HEK293 (cell line): Measurements from ENCODE around the gene ATP5IF1.

Experiments used
- CTCF ChIA-PET: fragments of 350-600 bp; formaldehyde crosslinking; extraction: SDS; loops from one replicate; lab custom pipeline; 2021; ENCODE audit warnings: antibody characterized with exemption; lab: Yijun Ruan, JAX
- POLR2A ChIA-PET: fragments of 300-600 bp; formaldehyde crosslinking; extraction: SDS; loops from one replicate; lab custom pipeline; 2020; ENCODE audit warnings: antibody characterized with exemption, inconsistent platforms; lab: Yijun Ruan, JAX
- H3K27ac ChIP-seq: fragments of 200-500 bp; sonication (Bioruptor generic); 2 replicates; pipeline ENCODE4 v1.5.1; 2014; ENCODE audit warnings: low read depth, low read length, control low read depth, inconsistent platforms; ENCODE audit errors: extremely low read depth
- H3K36me3 ChIP-seq, 2 experiments: fragments of 200-500 bp in 1 of 2; sonication (Bioruptor generic) in 1 of 2; 1 replicate in 1 of 2; 2 replicates in 1 of 2; pipeline ENCODE4 v1.5.1; 2014 to 2017; ENCODE audit warnings: inconsistent platforms in 2 of 2, low read length in 2 of 2; ENCODE audit not compliant: control insufficient read depth in 2 of 2, insufficient read depth in 1 of 2
- H3K4me1 ChIP-seq: fragments of 200-500 bp; sonication (Bioruptor generic); 2 replicates; pipeline ENCODE4 v1.5.1; 2014; ENCODE audit warnings: mild to moderate bottlenecking, low read length, inconsistent platforms; ENCODE audit not compliant: control insufficient read depth, insufficient read depth
- H3K4me3 ChIP-seq: 2 replicates; pipeline ENCODE4 v1.5.1; 2011; ENCODE audit warnings: low read depth, mild to moderate bottlenecking, control low read depth, low read length, moderate library complexity
- H3K9me3 ChIP-seq: fragments of 200-500 bp; sonication (Bioruptor generic); 2 replicates; pipeline ENCODE4 v1.5.1; 2014; ENCODE audit warnings: low read depth, low read length, inconsistent platforms; ENCODE audit not compliant: control insufficient read depth, insufficient read depth
- EGR2 ChIP-seq: fragments of 450-650 bp; formaldehyde crosslinking; IDR thresholded peaks from 2 replicates; pipeline ENCODE4 v1.5.1; 2016; ENCODE audit warnings: low read depth, missing biosample characterization, missing genetic modification characterization
- GLIS1 ChIP-seq: fragments of 450-650 bp; formaldehyde crosslinking; IDR thresholded peaks from 2 replicates; pipeline ENCODE4 v1.5.1; 2016; ENCODE audit warnings: missing biosample characterization, missing genetic modification characterization
- KLF7 ChIP-seq: fragments of 450-650 bp; formaldehyde crosslinking; IDR thresholded peaks from 2 replicates; pipeline ENCODE4 v1.5.1; 2016; ENCODE audit warnings: missing biosample characterization, missing genetic modification characterization, borderline replicate concordance
- PATZ1 ChIP-seq: fragments of 450-650 bp; formaldehyde crosslinking; IDR thresholded peaks from 2 replicates; pipeline ENCODE4 v1.5.1; 2016; ENCODE audit warnings: missing biosample characterization, missing genetic modification characterization
- RBAK ChIP-seq: fragments of 450-650 bp; formaldehyde crosslinking; IDR thresholded peaks from 2 replicates; pipeline ENCODE4 v1.5.1; 2016; ENCODE audit warnings: missing biosample characterization, missing genetic modification characterization
- REPIN1 ChIP-seq: fragments of 450-650 bp; formaldehyde crosslinking; IDR thresholded peaks from 2 replicates; pipeline ENCODE4 v1.5.1; 2017; ENCODE audit warnings: missing biosample characterization, missing genetic modification characterization, low read depth
- SP2 ChIP-seq: fragments of 450-650 bp; formaldehyde crosslinking; IDR thresholded peaks from 2 replicates; pipeline ENCODE4 v1.5.1; 2016; ENCODE audit warnings: missing biosample characterization, missing genetic modification characterization
- SP3 ChIP-seq: fragments of 450-650 bp; formaldehyde crosslinking; IDR thresholded peaks from 2 replicates; pipeline ENCODE4 v1.5.1; 2016; ENCODE audit warnings: missing biosample characterization, missing genetic modification characterization
- SP7 ChIP-seq: fragments of 450-650 bp; formaldehyde crosslinking; IDR thresholded peaks from 2 replicates; pipeline ENCODE4 v1.5.1; 2016; ENCODE audit warnings: missing biosample characterization, missing genetic modification characterization
- ZBTB17 ChIP-seq: fragments of 450-650 bp; formaldehyde crosslinking; IDR thresholded peaks from 2 replicates; pipeline ENCODE4 v1.5.1; 2016; ENCODE audit warnings: missing biosample characterization, missing genetic modification characterization
- ZBTB21 ChIP-seq: fragments of 450-650 bp; formaldehyde crosslinking; IDR thresholded peaks from 2 replicates; pipeline ENCODE4 v1.5.1; 2017; ENCODE audit warnings: missing biosample characterization, missing genetic modification characterization
- ZBTB44 ChIP-seq: fragments of 450-650 bp; IDR thresholded peaks from 2 replicates; pipeline ENCODE4 v1.5.1; 2018; ENCODE audit warnings: missing biosample characterization, mild to moderate bottlenecking, missing genetic modification characterization
- ZFP3 ChIP-seq: fragments of 450-650 bp; formaldehyde crosslinking; IDR thresholded peaks from 2 replicates; pipeline ENCODE4 v1.5.1; 2016; ENCODE audit warnings: low read depth, missing biosample characterization, missing genetic modification characterization
- ZFP37 ChIP-seq: fragments of 450-650 bp; formaldehyde crosslinking; IDR thresholded peaks from 2 replicates; pipeline ENCODE4 v1.5.1; 2016; ENCODE audit warnings: missing biosample characterization, missing genetic modification characterization
- ZFP69B ChIP-seq: fragments of 450-650 bp; formaldehyde crosslinking; IDR thresholded peaks from 2 replicates; pipeline ENCODE4 v1.5.1; 2016; ENCODE audit warnings: missing biosample characterization, missing genetic modification characterization
- ZIC2 ChIP-seq: fragments of 450-650 bp; formaldehyde crosslinking; IDR thresholded peaks from 2 replicates; pipeline ENCODE4 v1.5.1; 2016; ENCODE audit warnings: missing biosample characterization, missing genetic modification characterization
- ZNF2 ChIP-seq: fragments of 450-650 bp; formaldehyde crosslinking; IDR thresholded peaks from 2 replicates; pipeline ENCODE4 v1.5.1; 2016; ENCODE audit warnings: missing biosample characterization, missing genetic modification characterization
- ZNF24 ChIP-seq: fragments of 450-650 bp; formaldehyde crosslinking; IDR thresholded peaks from 2 replicates; pipeline ENCODE4 v1.5.1; 2016; ENCODE audit warnings: missing biosample characterization, missing genetic modification characterization
- ZNF26 ChIP-seq: fragments of 450-650 bp; formaldehyde crosslinking; IDR thresholded peaks from 2 replicates; pipeline ENCODE4 v1.5.1; 2016; ENCODE audit warnings: missing biosample characterization, missing genetic modification characterization
- ZNF302 ChIP-seq: fragments of 450-650 bp; formaldehyde crosslinking; IDR thresholded peaks from 2 replicates; pipeline ENCODE4 v1.5.1; 2016; ENCODE audit warnings: missing biosample characterization, missing genetic modification characterization, low read depth
- ZNF311 ChIP-seq: fragments of 450-650 bp; formaldehyde crosslinking; IDR thresholded peaks from 2 replicates; pipeline ENCODE4 v1.5.1; 2017; ENCODE audit warnings: missing biosample characterization, missing genetic modification characterization, borderline replicate concordance
- ZNF391 ChIP-seq: fragments of 450-650 bp; formaldehyde crosslinking; IDR thresholded peaks from 2 replicates; pipeline ENCODE4 v1.5.1; 2016; ENCODE audit warnings: low read depth, missing biosample characterization, missing genetic modification characterization, borderline replicate concordance
- ZNF426 ChIP-seq: fragments of 450-650 bp; formaldehyde crosslinking; IDR thresholded peaks from 2 replicates; pipeline ENCODE4 v1.5.1; 2017; ENCODE audit warnings: missing biosample characterization, missing genetic modification characterization, mild to moderate bottlenecking, inconsistent platforms, moderate library complexity
- ZNF48 ChIP-seq: fragments of 450-650 bp; formaldehyde crosslinking; IDR thresholded peaks from 2 replicates; pipeline ENCODE4 v1.5.1; 2016; ENCODE audit warnings: missing biosample characterization, missing genetic modification characterization
- ZNF629 ChIP-seq: fragments of 450-650 bp; formaldehyde crosslinking; IDR thresholded peaks from 2 replicates; pipeline ENCODE4 v1.5.1; 2017; ENCODE audit warnings: missing biosample characterization, missing genetic modification characterization
- ZNF660 ChIP-seq: fragments of 450-650 bp; IDR thresholded peaks from 2 replicates; pipeline ENCODE4 v1.5.1; 2018; ENCODE audit warnings: missing biosample characterization, mild to moderate bottlenecking, missing genetic modification characterization
- ZNF707 ChIP-seq: fragments of 450-650 bp; formaldehyde crosslinking; IDR thresholded peaks from 2 replicates; pipeline ENCODE4 v1.5.1; 2016; ENCODE audit warnings: missing biosample characterization, missing genetic modification characterization
- ZNF843 ChIP-seq: fragments of 450-650 bp; formaldehyde crosslinking; IDR thresholded peaks from 2 replicates; pipeline ENCODE4 v1.5.1; 2016; ENCODE audit warnings: missing biosample characterization, missing genetic modification characterization

The ATP5IF1 gene

GRCh38 chr1:28229996-28230395 lies 5.9 kb upstream of the ATP5IF1 start:
- CTCF ChIA-PET = interaction anchor here (0.6 kb wide), 1 partner anchor 19 kb away, joined by 3 read pairs; no protein-coding TSS in a partner anchor
- POLR2A ChIA-PET = no interaction called here
- peaks cover 51 to 60% of the 10 kb centered on the region in 2 experiments for H3K36me3 ChIP-seq

GRCh38 chr1:28232558-28233263 lies 3.2 kb upstream of the ATP5IF1 start, which contains the start of gene DNAJC8:
Gene DNAJC8, minus strand, starts transcription at chr1:28233029. Its CDS starts 31 bp downstream, at chr1:28232998.
- no peak within 1 kb of the TSS; the same call in 1 of the 2 replicates for H3K27ac ChIP-seq
- H3K36me3 ChIP-seq = peaks cover 24 to 41% of the 10 kb centered on the region in 2 experiments
- H3K9me3 ChIP-seq = no peaks in the 10 kb centered on the region
- H3K4me3 ChIP-seq = peak within 1 kb of the TSS; percentile 100
- H3K4me1 ChIP-seq = 0 out of 2 replicates have a peak, but pooled peaks cover 3% of the 10 kb centered on the region
- ChIA-PET POLR2A (no interaction called here), CTCF (interaction anchor here (0.6 to 1.0 kb wide), 3 partner anchors 16 to 127 kb away, joined by 3 to 4 read pairs (median 3); no protein-coding TSS in a partner anchor)
- TF ChIP-seq ZNF311 (no peak), REPIN1 (0 out of 2 replicates have a peak, but pooled peaks have one; percentile 60), ZFP3 (tag by site-specific recombination) (no peak), ZNF843 (0 out of 2 replicates have a peak, but pooled peaks have one; percentile 40), SP2 (tag by site-specific recombination) (peak; percentile 53), ZNF629 (tag by site-specific recombination) (peak; percentile 49; the same call in 1 of the 2 replicates), RBAK (no peak), GLIS1 (tag by site-specific recombination) (0 out of 2 replicates have a peak, but pooled peaks have one; percentile 33), ZBTB17 (tag by site-specific recombination) (peak; percentile 65), ZNF2 (peak; percentile 74; the same call in 1 of the 2 replicates), EGR2 (tag by site-specific recombination) (peak; percentile 69), ZNF707 (tag by site-specific recombination) (no peak), ZNF391 (tag by site-specific recombination) (peak; percentile 58; the same call in 1 of the 2 replicates), ZFP69B (tag by site-specific recombination) (0 out of 2 replicates have a peak, but pooled peaks have one; percentile 31), ZBTB21 (no peak; the same call in 1 of the 2 replicates), KLF7 (tag by site-specific recombination) (no peak; the same call in 1 of the 2 replicates), ZNF26 (tag by site-specific recombination) (no peak), ZBTB44 (tag by site-specific recombination) (0 out of 2 replicates have a peak, but pooled peaks have one; percentile 30), ZFP37 (tag by site-specific recombination) (no peak), SP3 (tag by site-specific recombination) (peak; percentile 74), ZNF24 (tag by site-specific recombination) (peak; percentile 76; the same call in 1 of the 2 replicates)

More at GRCh38 chr1:28229996-28230395, 5.9 kb upstream of the ATP5IF1 start:
- no peaks in the 10 kb centered on the region for H3K9me3 ChIP-seq
- H3K27ac ChIP-seq = no peak overlapping the region
- H3K4me1 ChIP-seq = no peaks in the 10 kb centered on the region
- H3K4me3 ChIP-seq = no peak overlapping the region
- TF ChIP-seq EGR2 (tag by site-specific recombination) (no peak), ZNF426 (no peak), ZIC2 (tag by site-specific recombination) (no peak), SP7 (tag by site-specific recombination) (no peak), ZNF48 (tag by site-specific recombination) (no peak), ZNF660 (tag by site-specific recombination) (no peak), ZNF302 (tag by site-specific recombination) (no peak), PATZ1 (tag by site-specific recombination) (no peak)
